AG08396 (cell line): ENCODE data around the gene ZNF615.
A peak's percentile ranks its signal among the peaks of the same experiment; 100 is the strongest.
"Not testable (repeated sequence)": the region's sequence is repeated elsewhere in the genome, so short reads cannot be mapped to it uniquely, and the experiment has no call there.

ENCODE experiments used
- DNase-seq: peaks from one replicate; pipeline ENCODE4 v3.0.0; 2012; ENCODE audit warnings: low spot score, mixed read lengths

Gene ZNF615

GRCh38 chr19:51980116-51980736 is 27.8 kb downstream of the ZNF615 start:
- DNase-seq, result no peak

- DNase-seq, result no peak
Observed at GRCh38 chr19:51978882-51979281, 29.1 kb downstream of the ZNF615 start.

GRCh38 chr19:51977346-51977745 is 30.7 kb downstream of the ZNF615 start:
- no peak for DNase-seq

- no peak for DNase-seq
Observed at GRCh38 chr19:51976852-51977251, 31.2 kb downstream of the ZNF615 start.

GRCh38 chr19:51975787-51976186 is 32.2 kb downstream of the ZNF615 start:
- not testable (repeated sequence) for DNase-seq

GRCh38 chr19:51971624-51972023 is 36.4 kb downstream of the ZNF615 start:
- no peak for DNase-seq

- no peak for DNase-seq
Observed at GRCh38 chr19:51970718-51971117, 37.3 kb downstream of the ZNF615 start.

- DNase-seq, result no peak
Observed at GRCh38 chr19:51965583-51965982, 42.4 kb downstream of the ZNF615 start.

- not testable (repeated sequence) for DNase-seq
Observed at GRCh38 chr19:51960621-51961233, 47.3 kb downstream of the ZNF615 start.

- DNase-seq, result peak; percentile 20
Observed at GRCh38 chr19:51959791-51960190, 48.2 kb downstream of the ZNF615 start.

GRCh38 chr19:51957846-51958245 is 50.2 kb downstream of the ZNF615 start:
- not testable (repeated sequence) for DNase-seq

GRCh38 chr19:51948975-51949374 is 59.0 kb downstream of the ZNF615 start:
- peak; percentile 79 for DNase-seq

GRCh38 chr19:51946602-51947001 is 61.4 kb downstream of the ZNF615 start:
- no peak for DNase-seq

GRCh38 chr19:51944798-51945552 is 63.0 kb downstream of the ZNF615 start:
- DNase-seq, result no peak
